ENCODE data around the gene AMFR.

Gene AMFR

GRCh38 chr16:56312556-56312955, 112.8 kb downstream of the AMFR start:
- no peak for TF ChIP-seq CTCF (IDR thresholded peaks at IDR 0.05)
- Histone ChIP-seq H3K9ac (no peak overlapping the region), H3K4me3 (ENCODE audit: low read depth, low read length) (no peak overlapping the region), H3K4me1 (peaks cover 6% of the 10 kb centered on the region), H3K27me3 (ENCODE audit: control insufficient read depth, insufficient read depth, low read length) (no peaks in the 10 kb centered on the region), H2AFZ (no peak overlapping the region), H3K9me3 (ENCODE audit: control insufficient read depth, low read length) (no peaks in the 10 kb centered on the region), H3K36me3 (ENCODE audit: control insufficient read depth, insufficient read depth, low read length) (no peaks in the 10 kb centered on the region), H3K79me2 (no peaks in the 10 kb centered on the region), H3K4me2 (ENCODE audit: low read length) (no peak overlapping the region), H3K27ac (no peak overlapping the region)

GRCh38 chr16:56312028-56312300, 113.4 kb downstream of the AMFR start:
- H3K27ac ChIP-seq = no peak overlapping the region
- no peak for TF ChIP-seq CTCF (IDR thresholded peaks at IDR 0.05)
- H3K27me3 ChIP-seq (ENCODE audit: control insufficient read depth, insufficient read depth, low read length) = no peaks in the 10 kb centered on the region
- no peak overlapping the region for H3K9ac ChIP-seq
- H3K4me2 ChIP-seq (ENCODE audit: low read length) = no peak overlapping the region
- no peaks in the 10 kb centered on the region for H3K9me3 ChIP-seq (ENCODE audit: control insufficient read depth, low read length)
- H3K36me3 ChIP-seq (ENCODE audit: control insufficient read depth, insufficient read depth, low read length) = no peaks in the 10 kb centered on the region
- H2AFZ ChIP-seq = no peak overlapping the region
- H3K4me3 ChIP-seq (ENCODE audit: low read depth, low read length) = no peak overlapping the region
- H3K4me1 ChIP-seq = peaks cover 6% of the 10 kb centered on the region
- no peaks in the 10 kb centered on the region for H3K79me2 ChIP-seq

Measured in parathyroid adenoma (tissue), 2 donors.